BE2C (cell line): ENCODE measurements around the gene CD2BP2. TPM values are rescaled to one million over a fixed set of nuclear protein-coding genes. Genes with fewer than 3 reads are reported as not detected.

ENCODE experiments used
- DNase-seq: peaks from one replicate; pipeline ENCODE4 v3.0.0-alpha.2; 2020
- H3K27me3 ChIP-seq: fragments of 250-450 bp; sonication (Bioruptor Pico); 2 replicates; pipeline ENCODE4 v1.5.1; 2020; ENCODE audit warnings: mild to moderate bottlenecking
- H3K36me3 ChIP-seq: fragments of 250-450 bp; sonication (Bioruptor Pico); 2 replicates; pipeline ENCODE4 v1.5.1; 2020; ENCODE audit warnings: mild to moderate bottlenecking
- H3K4me1 ChIP-seq: fragments of 250-450 bp; sonication (Bioruptor Pico); 2 replicates; pipeline ENCODE4 v1.5.1; 2020
- H3K4me3 ChIP-seq: 2 replicates; pipeline ENCODE4 v1.5.1; 2011; ENCODE audit warnings: low read depth, low read length
- H3K9me3 ChIP-seq: fragments of 250-450 bp; sonication (Bioruptor Pico); 2 replicates; pipeline ENCODE4 v1.5.1; 2020
- CTCF ChIP-seq: IDR thresholded peaks from 2 replicates; pipeline ENCODE4 v1.5.1; 2012; ENCODE audit warnings: mild to moderate bottlenecking, low read depth, low read length
- polyA plus RNA-seq: library from polyadenylated mRNA; unstranded; fragments of >200 nt; gene quantifications from one replicate; pipeline ENCODE4 v1.2.1, GENCODE V29; 2012; ENCODE audit warnings: low read depth, missing spikeins; ENCODE audit not compliant: insufficient read length, insufficient read depth

CD2BP2 gene
- 143 TPM for polyA plus RNA-seq

GRCh38 chr16:30355144-30355953, at the start of gene CD2BP2:
Gene CD2BP2 (minus strand): TSS chr16:30355308. CDS start chr16:30354681, 627 bp downstream.
- peaks cover 50% of the 10 kb centered on the region for H3K36me3 ChIP-seq
- no peaks in the 10 kb centered on the region for H3K27me3 ChIP-seq
- TF ChIP-seq CTCF = no peak
- H3K4me1 ChIP-seq = no peaks in the 10 kb centered on the region
- H3K9me3 ChIP-seq = no peaks in the 10 kb centered on the region
- peak within 1 kb of the TSS; percentile 96 for H3K4me3 ChIP-seq
- peak; percentile 96 for DNase-seq

- H3K4me1 ChIP-seq = peaks cover 8% of the 10 kb centered on the region
- H3K27me3 ChIP-seq = no peaks in the 10 kb centered on the region
- H3K9me3 ChIP-seq = no peaks in the 10 kb centered on the region
- H3K4me3 ChIP-seq = no peak overlapping the region
- TF ChIP-seq CTCF = no peak
- DNase-seq = no peak
- peaks cover 24% of the 10 kb centered on the region for H3K36me3 ChIP-seq
Observed at GRCh38 chr16:30401768-30402425, 46.8 kb upstream of the CD2BP2 start.

- TF ChIP-seq CTCF = no peak
- Histone ChIP-seq H3K9me3 (no peaks in the 10 kb centered on the region), H3K36me3 (peaks cover 25% of the 10 kb centered on the region), H3K27me3 (no peaks in the 10 kb centered on the region), H3K4me3 (peak overlapping the region; percentile 77), H3K4me1 (peaks cover 8% of the 10 kb centered on the region)
- peak; percentile 27 for DNase-seq
Observed at GRCh38 chr16:30399435-30400186, 44.5 kb upstream of the CD2BP2 start.

GRCh38 chr16:30398661-30399434, 43.7 kb upstream of the CD2BP2 start:
- no peak overlapping the region for H3K4me3 ChIP-seq
- peaks cover 12% of the 10 kb centered on the region for H3K4me1 ChIP-seq
- no peaks in the 10 kb centered on the region for H3K27me3 ChIP-seq
- no peak for TF ChIP-seq CTCF
- no peak for DNase-seq
- H3K36me3 ChIP-seq = peaks cover 25% of the 10 kb centered on the region
- no peaks in the 10 kb centered on the region for H3K9me3 ChIP-seq

GRCh38 chr16:30397776-30398660, 42.9 kb upstream of the CD2BP2 start:
- TF ChIP-seq CTCF = no peak
- no peak for DNase-seq
- H3K27me3 ChIP-seq = no peaks in the 10 kb centered on the region
- no peak overlapping the region for H3K4me3 ChIP-seq
- H3K36me3 ChIP-seq = peaks cover 25% of the 10 kb centered on the region
- H3K9me3 ChIP-seq = no peaks in the 10 kb centered on the region
- H3K4me1 ChIP-seq = peaks cover 12% of the 10 kb centered on the region
